Measurements from ENCODE around the gene CHSY1. TPM values are rescaled to one million over a fixed set of nuclear protein-coding genes. Genes with fewer than 3 reads are reported as not detected.

Gene CHSY1
- total and polyA plus RNA-seq, 2 of the 13 experiments (the other 11 are each of a cell fraction or from before 2014, with no cell fraction given) = 13.3 to 13.7 TPM

GRCh38 chr15:101127506-101128076, 124.3 kb downstream of the CHSY1 start:
- Histone ChIP-seq H3K4me3 (replicated peaks in 1 of 3; ENCODE audit: insufficient read depth in 1 of 3, low read depth in 2 of 3, low read length in 3 of 3) (peak overlapping the region in 1 of 3 experiments; percentile 27; a peak in 2 of 6 replicates), H3K27ac (ENCODE audit: extremely low read length, insufficient read depth, low read length) (no peak overlapping the region), H4K20me1 (ENCODE audit: insufficient read depth, low read length) (no peaks in the 10 kb centered on the region), H2AFZ (ENCODE audit: low read length) (no peak overlapping the region), H3K4me2 (ENCODE audit: low read depth, low read length) (peak overlapping the region; percentile 57), H3K9me3 (ENCODE audit: low read length) (no peaks in the 10 kb centered on the region), H3K9ac (ENCODE audit: insufficient read depth, low read depth, low read length) (no peak overlapping the region), H3K4me1 (ENCODE audit: insufficient read depth, low read length) (peaks cover 41% of the 10 kb centered on the region), H3K79me2 (ENCODE audit: insufficient read depth, low read length) (no peaks in the 10 kb centered on the region), H3K27me3 (ENCODE audit: control insufficient read depth in 1 of 2, insufficient read depth in 2 of 2, low read length in 2 of 2) (peaks cover 2 to 33% of the 10 kb centered on the region in 2 experiments; a peak in 3 of 5 replicates), H3K36me3 (replicated peaks in 1 of 2; ENCODE audit: control insufficient read depth in 1 of 2, insufficient read depth in 2 of 2, low read length in 2 of 2) (no peaks in the 10 kb centered on the region)
- in situ Hi-C loops (cut with HindIII; ENCODE audit: extremely low pct_ligation_motif_present, low pct_unique_long_range_greater_than_20kb) = loop anchor here (5.0 kb wide), 1 partner anchor 35 kb away; no protein-coding TSS in a partner anchor
- intact Hi-C loops (cut with micrococcal nuclease; ENCODE audit: unreplicated experiment) = loop anchor here (5.0 to 10.0 kb wide), 2 partner anchors 35 to 127 kb away; partner anchors contain the start of gene CHSY1
- ChIA-PET POLR2A (no interaction called here), CTCF (ENCODE audit: low intra/inter-chr PET ratio, low total read pairs) (no interaction called here)
- DNase-seq (ENCODE audit: low spot score) (peak; percentile 24), FAIRE-seq (no peak), ATAC-seq (peak; percentile 74)
- no TSS peak for BruUV-seq (replicated peaks)
- WGBS (ENCODE audit: low lambda C conversion rate) = 3% methylated on average over 13 of the region's 13 CpGs
- TF ChIP-seq SAFB2 (CRISPR knock-in tag; IDR thresholded peaks at IDR 0.05; ENCODE audit: borderline replicate concordance, low read depth) (no peak), ZNF841 (CRISPR knock-in tag; IDR thresholded peaks at IDR 0.05; ENCODE audit: borderline replicate concordance) (no peak), ZNF234 (CRISPR knock-in tag; conservative IDR thresholded peaks at IDR 0.05) (no peak), PHF8 (CRISPR knock-in tag; IDR thresholded peaks at IDR 0.05) (no peak), CEBPG (CRISPR knock-in tag; IDR thresholded peaks at IDR 0.05) (no peak), SALL1 (CRISPR knock-in tag; IDR thresholded peaks at IDR 0.05) (peak; percentile 15; the same call in 1 of the 2 replicates), ZNF337 (CRISPR knock-in tag; IDR thresholded peaks at IDR 0.05; ENCODE audit: borderline replicate concordance, low read depth) (0 out of 2 replicates have a peak, but pooled peaks have one; percentile 38), ZNF691 (CRISPR knock-in tag; IDR thresholded peaks at IDR 0.05; ENCODE audit: borderline replicate concordance, low read depth) (no peak), ZNF775 (CRISPR knock-in tag; IDR thresholded peaks at IDR 0.05; ENCODE audit: borderline replicate concordance) (no peak), SIN3A (IDR thresholded peaks at IDR 0.05; ENCODE audit: borderline replicate concordance, low read depth, low read length) (no peak), NR2C2 (CRISPR knock-in tag; IDR thresholded peaks at IDR 0.05; ENCODE audit: borderline replicate concordance) (no peak), U2AF1 (optimal IDR thresholded peaks at IDR 0.05; ENCODE audit: low read depth, low read length) (no peak), MIER2 (CRISPR knock-in tag; IDR thresholded peaks at IDR 0.05) (no peak), ARNT (IDR thresholded peaks at IDR 0.05) (no peak), ZBTB7B (CRISPR knock-in tag; IDR thresholded peaks at IDR 0.05) (0 out of 2 replicates have a peak, but pooled peaks have one; percentile 31), HNF1B (CRISPR knock-in tag; IDR thresholded peaks at IDR 0.05) (no peak), ZFY (CRISPR knock-in tag; IDR thresholded peaks at IDR 0.05) (no peak), ZNF687 (CRISPR knock-in tag; IDR thresholded peaks at IDR 0.05) (peak; percentile 25; the same call in 1 of the 2 replicates), SAP130 (CRISPR knock-in tag; IDR thresholded peaks at IDR 0.05; ENCODE audit: low read depth) (peak; percentile 34; the same call in 1 of the 2 replicates)

Measured in HepG2 (cell line).